Activated naive CD4-positive, alpha-beta T cell treated with anti-CD3 and anti-CD28 coated beads, Interleukin-2, amount 50 U/mL, for 24 hours (primary cell): ENCODE results near the gene ACOT7.
A peak's percentile ranks its signal among the peaks of the same experiment; 100 is the strongest.

ENCODE experiments used
- H3K27ac Mint-ChIP-seq: one replicate; pipeline ENCODE4 v1.8.0; 2021; ENCODE audit warnings: mild to moderate bottlenecking, mixed read lengths
- H3K27me3 Mint-ChIP-seq: one replicate; pipeline ENCODE4 v1.8.0; 2021; ENCODE audit warnings: mixed read lengths
- H3K36me3 Mint-ChIP-seq: one replicate; pipeline ENCODE4 v1.8.0; 2021; ENCODE audit warnings: mixed read lengths
- H3K4me1 Mint-ChIP-seq: one replicate; pipeline ENCODE4 v1.8.0; 2021; ENCODE audit warnings: mixed read lengths
- H3K4me3 Mint-ChIP-seq: one replicate; pipeline ENCODE4 v1.8.0; 2021; ENCODE audit warnings: mild to moderate bottlenecking, mixed read lengths
- H3K9me3 Mint-ChIP-seq: one replicate; pipeline ENCODE4 v1.8.0; 2021; ENCODE audit warnings: mixed read lengths

The ACOT7 gene

GRCh38 chr1:6426972-6427350 lies 33.4 kb upstream of the ACOT7 start:
- no peak overlapping the region for H3K4me3 Mint-ChIP-seq
- H3K9me3 Mint-ChIP-seq, result no peaks in the 10 kb centered on the region
- peaks cover 9% of the 10 kb centered on the region for H3K27me3 Mint-ChIP-seq
- H3K4me1 Mint-ChIP-seq, result peaks cover 7% of the 10 kb centered on the region
- no peaks in the 10 kb centered on the region for H3K36me3 Mint-ChIP-seq
- H3K27ac Mint-ChIP-seq, result peak overlapping the region; percentile 2

DNA sequence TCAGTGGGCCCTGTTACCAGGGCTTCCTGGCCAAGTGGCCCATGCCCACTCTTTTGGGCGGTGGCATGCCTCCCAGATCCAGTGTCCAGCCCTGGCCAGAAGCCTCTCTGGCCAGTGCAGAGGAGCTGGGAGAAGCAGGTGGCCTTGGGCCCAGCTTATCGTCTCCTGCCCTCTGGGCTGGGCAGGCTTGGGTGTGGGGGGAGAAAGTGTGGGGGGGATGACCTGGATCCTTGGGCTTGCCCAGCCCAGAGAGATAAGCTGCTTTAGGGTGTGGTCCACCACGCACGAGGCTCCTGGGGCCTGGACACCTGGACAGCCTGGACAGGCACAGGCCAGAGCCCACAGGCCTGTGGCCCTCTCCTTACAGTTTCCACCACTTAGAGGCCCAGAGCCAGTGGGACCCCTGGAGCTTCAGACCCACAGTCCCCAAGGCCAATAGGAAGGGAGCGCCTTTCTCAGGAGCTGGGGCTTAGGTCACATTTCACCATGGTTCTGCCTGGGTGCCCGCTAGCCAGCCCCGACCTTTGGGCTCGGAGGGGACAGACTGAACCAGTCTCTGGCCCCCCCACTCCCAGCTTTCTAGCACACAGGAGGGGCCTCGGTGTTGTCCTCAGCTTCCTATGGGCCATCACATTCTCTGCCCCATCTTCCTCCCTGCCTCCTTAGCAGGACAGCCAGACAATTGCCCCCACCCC lies 32.9 kb upstream of the ACOT7 start:
- H3K27me3 Mint-ChIP-seq, result peaks cover 13% of the 10 kb centered on the region

GRCh38 chr1:6425658-6426057 lies 32.1 kb upstream of the ACOT7 start:
- H3K9me3 Mint-ChIP-seq, result no peaks in the 10 kb centered on the region
- H3K27ac Mint-ChIP-seq, result no peak overlapping the region
- H3K27me3 Mint-ChIP-seq, result peaks cover 19% of the 10 kb centered on the region
- H3K4me3 Mint-ChIP-seq, result no peak overlapping the region
- peaks cover 7% of the 10 kb centered on the region for H3K4me1 Mint-ChIP-seq
- no peaks in the 10 kb centered on the region for H3K36me3 Mint-ChIP-seq

More for the DNA sequence above, 32.9 kb upstream of the ACOT7 start:
- H3K4me1 Mint-ChIP-seq, result peaks cover 7% of the 10 kb centered on the region
- no peaks in the 10 kb centered on the region for H3K9me3 Mint-ChIP-seq
- H3K36me3 Mint-ChIP-seq, result no peaks in the 10 kb centered on the region
- H3K27ac Mint-ChIP-seq, result peak overlapping the region; percentile 2
- no peak overlapping the region for H3K4me3 Mint-ChIP-seq

GRCh38 chr1:6424619-6425593 lies 31.3 kb upstream of the ACOT7 start, which contains the start of gene ESPN:
TSS of gene ESPN (plus strand) at chr1:6424776. CDS start at chr1:6424956, 180 bp downstream.
- Mint-ChIP-seq H3K27me3 (peaks cover 21% of the 10 kb centered on the region), H3K4me1 (peaks cover 7% of the 10 kb centered on the region), H3K4me3 (peak within 1 kb of the TSS; percentile 63), H3K9me3 (no peaks in the 10 kb centered on the region), H3K27ac (no peak within 1 kb of the TSS), H3K36me3 (no peaks in the 10 kb centered on the region)

GRCh38 chr1:6424000-6424565 lies 30.5 kb upstream of the ACOT7 start:
- H3K4me1 Mint-ChIP-seq, result peaks cover 7% of the 10 kb centered on the region
- no peaks in the 10 kb centered on the region for H3K9me3 Mint-ChIP-seq
- peaks cover 22% of the 10 kb centered on the region for H3K27me3 Mint-ChIP-seq
- no peak overlapping the region for H3K27ac Mint-ChIP-seq
- H3K4me3 Mint-ChIP-seq, result peak overlapping the region; percentile 63
- no peaks in the 10 kb centered on the region for H3K36me3 Mint-ChIP-seq

DNA sequence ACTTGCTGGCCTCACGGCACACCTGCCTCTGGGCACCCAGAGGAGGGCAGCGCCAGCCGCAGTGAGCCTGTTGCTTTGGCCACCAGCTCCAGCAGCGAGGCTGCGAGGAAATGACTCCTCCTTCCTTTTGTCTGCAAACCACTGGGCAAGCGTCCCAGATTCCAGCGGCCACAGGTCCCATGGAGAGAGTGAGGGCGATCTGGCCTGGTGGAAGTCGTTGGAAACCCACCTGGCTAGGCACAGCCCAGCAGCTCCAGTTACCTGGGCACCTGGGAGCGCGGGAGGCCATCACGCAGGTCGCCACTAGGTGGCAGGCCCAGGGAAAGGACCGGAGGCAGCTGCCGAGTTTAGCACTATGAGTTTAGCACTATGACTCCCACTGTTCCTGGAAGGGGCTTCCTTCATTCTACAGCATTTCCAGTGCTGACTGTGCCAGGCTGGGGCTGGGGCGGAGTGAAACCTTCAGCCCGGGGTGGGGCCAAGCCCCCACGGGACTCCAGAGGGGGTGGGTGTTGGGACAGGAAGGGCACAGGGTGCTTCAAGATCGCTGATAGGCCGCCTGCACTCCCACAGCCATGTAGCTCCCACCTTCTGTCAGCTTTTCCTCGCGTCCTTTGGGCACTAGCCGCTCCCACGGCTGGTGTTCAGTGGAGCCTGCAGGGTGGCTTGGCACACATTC lies 29.9 kb upstream of the ACOT7 start:
- Mint-ChIP-seq H3K4me3 (peak overlapping the region; percentile 63), H3K27me3 (peaks cover 22% of the 10 kb centered on the region), H3K9me3 (no peaks in the 10 kb centered on the region), H3K27ac (no peak overlapping the region), H3K36me3 (no peaks in the 10 kb centered on the region), H3K4me1 (peaks cover 7% of the 10 kb centered on the region)

DNA sequence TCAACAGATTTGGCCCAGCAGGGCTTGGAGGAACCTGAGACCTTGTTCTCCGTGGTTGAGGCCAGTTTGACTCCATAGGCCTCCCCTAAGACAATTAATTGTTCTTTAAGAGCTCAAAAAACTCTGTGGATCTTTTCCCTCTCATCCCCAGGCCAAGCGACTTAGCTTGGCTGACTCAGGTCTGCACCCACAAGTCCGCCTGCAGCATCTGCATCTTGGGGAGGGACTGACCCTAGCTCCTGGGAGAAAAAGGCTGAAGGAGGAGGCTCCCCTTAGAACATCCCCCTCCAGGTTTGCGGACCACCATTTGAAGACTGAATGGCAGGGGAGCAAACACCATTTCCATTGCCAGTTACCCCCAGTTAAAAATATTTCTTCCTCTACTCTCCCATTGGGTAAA lies 27.7 kb upstream of the ACOT7 start:
- H3K4me3 Mint-ChIP-seq, result no peak overlapping the region
- peaks cover 37% of the 10 kb centered on the region for H3K27me3 Mint-ChIP-seq
- peaks cover 7% of the 10 kb centered on the region for H3K4me1 Mint-ChIP-seq

DNA sequence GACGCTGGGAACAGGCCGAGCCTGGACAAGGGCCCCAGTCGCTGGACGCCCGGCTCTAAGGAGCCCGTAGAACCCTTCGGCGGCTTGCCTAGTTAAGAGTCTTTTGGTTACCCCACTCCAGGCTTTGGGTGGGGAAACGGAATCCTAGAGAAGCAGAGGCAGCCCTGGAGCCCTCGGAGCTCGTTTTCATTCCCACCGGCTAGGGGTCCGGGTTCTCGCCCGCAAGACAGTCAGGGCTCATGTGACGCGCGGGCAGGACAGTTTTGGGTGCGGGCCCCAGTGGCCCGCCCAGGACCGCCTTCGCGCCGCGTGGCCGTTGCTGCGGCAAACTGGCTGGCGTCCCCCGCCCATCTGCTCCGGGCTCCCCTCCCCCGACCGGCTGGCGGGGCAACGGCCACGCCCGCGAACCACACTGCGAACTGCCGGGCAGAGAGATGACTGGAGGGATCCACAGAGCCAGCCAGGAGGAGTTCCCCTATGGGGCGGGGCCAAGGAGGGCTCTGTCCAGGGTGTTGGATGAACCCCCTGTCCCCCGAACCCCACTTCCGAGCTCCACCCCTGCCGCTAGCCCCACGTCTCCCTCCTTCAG lies 27.0 kb upstream of the ACOT7 start:
- Mint-ChIP-seq H3K4me1 (peaks cover 7% of the 10 kb centered on the region), H3K9me3 (no peaks in the 10 kb centered on the region), H3K4me3 (peak overlapping the region; percentile 23), H3K27me3 (peaks cover 44% of the 10 kb centered on the region), H3K36me3 (no peaks in the 10 kb centered on the region), H3K27ac (no peak overlapping the region)

More for the DNA sequence above, 27.7 kb upstream of the ACOT7 start:
- Mint-ChIP-seq H3K36me3 (no peaks in the 10 kb centered on the region), H3K27ac (no peak overlapping the region), H3K9me3 (no peaks in the 10 kb centered on the region)

DNA sequence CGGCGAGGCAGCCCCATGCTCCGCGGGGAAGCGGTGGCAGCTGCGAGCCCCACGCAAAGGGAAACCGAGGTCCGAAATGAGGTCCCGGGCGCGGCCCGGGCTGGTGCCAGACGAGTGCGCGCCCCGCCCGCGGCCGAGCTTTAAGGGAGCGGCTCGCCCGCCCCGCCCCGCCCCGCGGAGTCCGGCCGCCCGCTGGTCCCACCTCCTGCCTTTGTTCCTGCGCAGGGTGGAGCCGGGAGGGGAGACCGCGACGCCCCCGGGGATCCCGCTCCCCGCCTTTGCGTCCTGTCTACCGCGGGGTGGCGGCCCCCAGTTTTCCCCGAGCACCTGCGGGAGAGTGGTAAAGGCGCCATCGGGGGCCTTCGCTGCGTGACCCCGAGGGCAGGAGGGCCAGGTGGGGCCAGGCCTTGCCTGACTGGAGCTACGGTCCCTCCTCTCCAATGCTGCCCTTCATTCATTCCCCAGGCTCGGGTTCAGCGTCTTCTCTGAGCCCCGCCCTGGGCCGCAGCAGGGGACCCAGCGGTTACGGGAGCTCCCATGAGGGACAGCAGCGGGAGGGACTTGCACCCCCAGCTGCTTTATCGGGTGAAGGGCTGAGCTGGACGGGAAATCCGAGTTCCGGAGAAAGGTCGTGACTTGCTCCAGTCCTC lies 26.4 kb upstream of the ACOT7 start, which contains the start of gene HES2:
HES2 (minus strand) TSS at position 116 of the 650 bp plus-strand sequence; CDS start at position 17, 99 bp downstream.
- peak within 1 kb of the TSS; percentile 23 for H3K4me3 Mint-ChIP-seq
- peaks cover 11% of the 10 kb centered on the region for H3K4me1 Mint-ChIP-seq
- no peaks in the 10 kb centered on the region for H3K36me3 Mint-ChIP-seq
- no peak within 1 kb of the TSS for H3K27ac Mint-ChIP-seq
- H3K27me3 Mint-ChIP-seq, result peaks cover 48% of the 10 kb centered on the region
- H3K9me3 Mint-ChIP-seq, result no peaks in the 10 kb centered on the region

DNA sequence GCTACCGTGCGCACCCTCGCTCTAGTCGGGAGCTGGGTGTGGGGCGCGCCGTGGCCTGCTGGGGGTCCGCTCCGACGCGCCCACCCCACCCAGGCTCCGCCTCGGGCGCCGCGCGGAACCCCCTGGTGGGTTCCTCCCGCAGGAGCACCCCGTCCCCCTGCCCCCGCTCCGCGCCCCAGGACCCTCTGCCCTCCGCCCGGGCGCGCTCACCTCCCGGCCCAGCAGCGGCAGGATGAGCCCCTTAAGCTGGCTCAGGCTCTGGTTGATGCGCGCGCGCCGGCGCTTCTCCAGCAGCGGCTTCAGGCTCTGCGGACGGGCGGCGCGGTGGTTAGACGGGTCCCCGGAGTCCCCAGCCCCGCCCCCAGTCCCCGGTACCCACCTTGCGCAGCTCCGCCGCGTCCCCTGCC lies 25.8 kb upstream of the ACOT7 start:
- Mint-ChIP-seq H3K36me3 (no peaks in the 10 kb centered on the region), H3K4me3 (no peak overlapping the region), H3K4me1 (peaks cover 14% of the 10 kb centered on the region), H3K27ac (no peak overlapping the region), H3K27me3 (peaks cover 50% of the 10 kb centered on the region), H3K9me3 (no peaks in the 10 kb centered on the region)

GRCh38 chr1:6418668-6419396 lies 25.3 kb upstream of the ACOT7 start:
- Mint-ChIP-seq H3K4me3 (no peak overlapping the region), H3K27ac (no peak overlapping the region), H3K9me3 (no peaks in the 10 kb centered on the region), H3K4me1 (peaks cover 11% of the 10 kb centered on the region), H3K27me3 (peaks cover 47% of the 10 kb centered on the region), H3K36me3 (no peaks in the 10 kb centered on the region)

GRCh38 chr1:6417961-6418667 lies 24.5 kb upstream of the ACOT7 start:
- no peaks in the 10 kb centered on the region for H3K36me3 Mint-ChIP-seq
- H3K9me3 Mint-ChIP-seq, result no peaks in the 10 kb centered on the region
- H3K27me3 Mint-ChIP-seq, result peaks cover 47% of the 10 kb centered on the region
- H3K27ac Mint-ChIP-seq, result no peak overlapping the region
- peaks cover 10% of the 10 kb centered on the region for H3K4me1 Mint-ChIP-seq
- no peak overlapping the region for H3K4me3 Mint-ChIP-seq

DNA sequence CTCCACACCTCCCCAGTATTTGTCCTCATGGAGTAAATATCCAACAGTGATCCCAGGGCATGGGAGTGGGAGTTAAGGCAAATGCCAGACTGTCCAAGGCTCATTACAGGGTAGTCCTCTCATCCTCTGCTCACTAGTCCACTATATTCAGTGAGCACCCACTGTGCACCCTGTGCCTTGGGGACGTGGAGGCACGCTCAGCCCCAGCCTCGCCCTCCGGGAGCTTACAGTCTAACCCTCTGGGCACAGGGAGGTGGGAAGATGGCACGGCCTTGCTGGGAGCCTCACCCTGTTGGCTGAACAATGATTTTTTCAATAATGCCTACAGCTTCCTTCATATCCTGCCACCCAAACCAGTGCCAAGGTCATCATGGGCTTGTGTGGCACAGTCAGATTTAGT lies 23.3 kb upstream of the ACOT7 start:
- H3K4me3 Mint-ChIP-seq, result no peak overlapping the region
- H3K4me1 Mint-ChIP-seq, result peaks cover 10% of the 10 kb centered on the region
- peaks cover 47% of the 10 kb centered on the region for H3K27me3 Mint-ChIP-seq
- no peaks in the 10 kb centered on the region for H3K9me3 Mint-ChIP-seq
- no peaks in the 10 kb centered on the region for H3K36me3 Mint-ChIP-seq
- no peak overlapping the region for H3K27ac Mint-ChIP-seq
